Hepatic stellate cell (primary cell): Measurements from ENCODE around the gene ACKR2.

Source experiments
- DNase-seq: peaks from one replicate; pipeline ENCODE4 v3.0.0; 2011; ENCODE audit warnings: low spot score

ACKR2 gene

GRCh38 chr3:42809202-42809601 lies at the start of gene ACKR2:
Gene ACKR2, plus strand, starts transcription at chr3:42809445. Its CDS starts 55,058 bp downstream, at chr3:42864503.
- DNase-seq: no peak

- DNase-seq: no peak
Measured at GRCh38 chr3:42762046-42762724, 47.1 kb upstream of the ACKR2 start.

GRCh38 chr3:42763021-42763420 lies 46.2 kb upstream of the ACKR2 start:
- no peak for DNase-seq

GRCh38 chr3:42764115-42764514 lies 45.1 kb upstream of the ACKR2 start:
- DNase-seq: no peak

- no peak for DNase-seq
Measured at GRCh38 chr3:42764561-42765295, 44.5 kb upstream of the ACKR2 start.

GRCh38 chr3:42769477-42770131 lies 39.6 kb upstream of the ACKR2 start:
- DNase-seq: no peak

GRCh38 chr3:42771271-42771670 lies 38.0 kb upstream of the ACKR2 start:
- DNase-seq: no peak

- DNase-seq: peak; percentile 87
Measured at GRCh38 chr3:42772670-42773408, 36.4 kb upstream of the ACKR2 start, which contains the start of gene CCDC13. Gene CCDC13, minus strand, starts transcription at chr3:42773253. Its CDS starts 14,908 bp downstream, at chr3:42758345.

GRCh38 chr3:42773409-42773751 lies 35.9 kb upstream of the ACKR2 start:
- no peak for DNase-seq

- peak; percentile 71 for DNase-seq
Measured at GRCh38 chr3:42778644-42779043, 30.6 kb upstream of the ACKR2 start.

GRCh38 chr3:42780398-42780797 lies 28.8 kb upstream of the ACKR2 start:
- DNase-seq: no peak

- peak; percentile 61 for DNase-seq
Measured at GRCh38 chr3:42780892-42781700, 28.1 kb upstream of the ACKR2 start.

GRCh38 chr3:42786212-42786611 lies 23.0 kb upstream of the ACKR2 start:
- DNase-seq: no peak

- DNase-seq: no peak
Measured at GRCh38 chr3:42786631-42787030, 22.6 kb upstream of the ACKR2 start.

- DNase-seq: no peak
Measured at GRCh38 chr3:42790714-42791229, 18.5 kb upstream of the ACKR2 start.

GRCh38 chr3:42795621-42796181 lies 13.5 kb upstream of the ACKR2 start:
- DNase-seq: no peak

GRCh38 chr3:42796332-42796885 lies 12.8 kb upstream of the ACKR2 start:
- no peak for DNase-seq

GRCh38 chr3:42799376-42799775 lies 9.9 kb upstream of the ACKR2 start:
- no peak for DNase-seq

- no peak for DNase-seq
Measured at GRCh38 chr3:42800251-42800650, 9.0 kb upstream of the ACKR2 start.

GRCh38 chr3:42801048-42801620 lies 8.1 kb upstream of the ACKR2 start:
- DNase-seq: no peak
